Loucy (cell line): ENCODE data around the gene CIROP.

Experiments used
- EZH2phosphoT487 ChIP-seq: fragments of 200-600 bp; IDR thresholded peaks from 2 replicates; pipeline ENCODE4 v1.6.1; 2018; ENCODE audit warnings: antibody characterized with exemption, mild to moderate bottlenecking, moderate library complexity, borderline replicate concordance
- TF ChIP-seq, protein P1 (sequence below): fragments of 200-600 bp; sonication (generic); conservative IDR thresholded peaks from 2 replicates; pipeline ENCODE4 v1.5.1; 2014; ENCODE audit warnings: mild to moderate bottlenecking, antibody characterized with exemption, low read length

DNA sequence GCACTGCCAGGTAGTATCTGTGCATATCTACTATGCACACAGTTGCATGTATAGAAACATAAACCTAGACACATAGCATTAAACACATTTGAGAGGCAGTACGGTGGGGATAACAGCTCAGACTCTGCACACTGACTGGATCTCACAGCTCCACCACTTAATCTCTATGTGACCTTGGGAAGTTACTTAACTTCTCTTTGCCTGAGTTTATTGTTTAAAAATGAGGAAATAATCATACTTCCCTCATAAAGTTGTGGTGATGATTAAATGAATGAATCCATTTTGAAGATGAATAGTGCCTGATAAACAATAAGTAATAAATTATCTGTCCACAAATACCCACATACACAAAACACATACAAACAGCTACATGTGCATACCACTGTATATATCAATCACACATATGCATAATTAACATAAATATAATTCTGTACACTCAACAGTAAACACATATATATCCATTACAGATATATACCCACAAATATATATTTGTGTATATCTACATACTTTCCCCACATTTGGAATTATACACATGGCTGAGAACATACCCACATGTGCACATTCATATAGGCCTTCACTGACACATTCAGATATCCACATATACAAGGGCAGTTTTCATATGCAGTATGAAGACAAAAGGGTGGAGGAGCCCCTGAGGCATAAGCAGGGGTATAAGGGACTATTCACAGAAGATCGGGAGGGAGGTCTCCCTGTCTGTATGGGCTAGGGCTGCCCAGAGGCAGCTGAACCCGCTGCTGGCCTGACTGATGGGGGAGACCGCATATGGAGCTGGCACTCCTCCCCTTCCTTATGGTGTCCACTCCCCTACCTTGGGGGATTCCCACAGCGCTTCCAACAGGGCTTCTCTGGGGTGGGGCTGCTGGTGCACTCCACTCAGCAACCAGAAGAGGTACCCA is 53.4 kb downstream of the CIROP start:
- TF ChIP-seq, protein P1, sequence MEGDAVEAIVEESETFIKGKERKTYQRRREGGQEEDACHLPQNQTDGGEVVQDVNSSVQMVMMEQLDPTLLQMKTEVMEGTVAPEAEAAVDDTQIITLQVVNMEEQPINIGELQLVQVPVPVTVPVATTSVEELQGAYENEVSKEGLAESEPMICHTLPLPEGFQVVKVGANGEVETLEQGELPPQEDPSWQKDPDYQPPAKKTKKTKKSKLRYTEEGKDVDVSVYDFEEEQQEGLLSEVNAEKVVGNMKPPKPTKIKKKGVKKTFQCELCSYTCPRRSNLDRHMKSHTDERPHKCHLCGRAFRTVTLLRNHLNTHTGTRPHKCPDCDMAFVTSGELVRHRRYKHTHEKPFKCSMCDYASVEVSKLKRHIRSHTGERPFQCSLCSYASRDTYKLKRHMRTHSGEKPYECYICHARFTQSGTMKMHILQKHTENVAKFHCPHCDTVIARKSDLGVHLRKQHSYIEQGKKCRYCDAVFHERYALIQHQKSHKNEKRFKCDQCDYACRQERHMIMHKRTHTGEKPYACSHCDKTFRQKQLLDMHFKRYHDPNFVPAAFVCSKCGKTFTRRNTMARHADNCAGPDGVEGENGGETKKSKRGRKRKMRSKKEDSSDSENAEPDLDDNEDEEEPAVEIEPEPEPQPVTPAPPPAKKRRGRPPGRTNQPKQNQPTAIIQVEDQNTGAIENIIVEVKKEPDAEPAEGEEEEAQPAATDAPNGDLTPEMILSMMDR, result no peak
- TF ChIP-seq EZH2phosphoT487, result no peak
